ENCODE results near the gene ELOB.

DNA sequence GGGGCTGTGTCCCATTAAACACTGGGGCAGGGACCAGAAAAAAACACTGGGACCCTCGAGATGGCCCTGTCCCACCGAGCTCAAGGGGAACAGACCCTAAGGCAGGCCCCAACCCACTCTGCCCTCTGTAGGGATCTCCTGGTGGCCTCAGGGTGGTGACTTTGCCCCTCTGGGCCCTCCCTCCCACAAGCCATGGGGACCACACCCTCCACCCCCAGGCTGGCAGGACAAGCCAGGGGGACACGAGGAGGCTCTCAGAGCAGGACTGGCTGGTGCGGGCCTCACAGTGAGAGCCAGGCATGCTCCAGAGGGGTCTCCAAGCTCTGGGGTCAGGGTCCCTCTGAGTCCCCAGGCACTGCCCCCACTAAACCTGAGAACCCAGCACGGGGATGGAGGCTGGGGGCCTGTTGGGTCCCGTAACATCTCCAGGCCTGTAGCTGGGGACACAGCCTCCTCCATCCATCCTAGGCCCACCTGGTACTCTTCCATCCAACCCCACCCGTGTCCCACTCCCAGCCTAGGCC, 39.1 kb downstream of the ELOB start:
- TF ChIP-seq HIC1 (tag by site-specific recombination; IDR thresholded peaks at IDR 0.05) (no peak), SETDB1 (IDR thresholded peaks at IDR 0.05; ENCODE audit: insufficient read length, low read length) (no peak), ZNF223 (tag by site-specific recombination; IDR thresholded peaks at IDR 0.05) (no peak), ZNF501 (tag by site-specific recombination; IDR thresholded peaks at IDR 0.05) (no peak), ZNF302 (tag by site-specific recombination; IDR thresholded peaks at IDR 0.05; ENCODE audit: low read depth) (no peak), RBAK (tag by site-specific recombination; IDR thresholded peaks at IDR 0.05) (no peak), ZBTB17 (tag by site-specific recombination; IDR thresholded peaks at IDR 0.05) (no peak), ZFP3 (tag by site-specific recombination; IDR thresholded peaks at IDR 0.05; ENCODE audit: low read depth) (no peak), ZNF555 (tag by site-specific recombination; conservative IDR thresholded peaks at IDR 0.05) (no peak), ZNF433 (tag by site-specific recombination; IDR thresholded peaks at IDR 0.05; ENCODE audit: low read depth) (no peak)
- TF ChIP-seq, protein P1, sequence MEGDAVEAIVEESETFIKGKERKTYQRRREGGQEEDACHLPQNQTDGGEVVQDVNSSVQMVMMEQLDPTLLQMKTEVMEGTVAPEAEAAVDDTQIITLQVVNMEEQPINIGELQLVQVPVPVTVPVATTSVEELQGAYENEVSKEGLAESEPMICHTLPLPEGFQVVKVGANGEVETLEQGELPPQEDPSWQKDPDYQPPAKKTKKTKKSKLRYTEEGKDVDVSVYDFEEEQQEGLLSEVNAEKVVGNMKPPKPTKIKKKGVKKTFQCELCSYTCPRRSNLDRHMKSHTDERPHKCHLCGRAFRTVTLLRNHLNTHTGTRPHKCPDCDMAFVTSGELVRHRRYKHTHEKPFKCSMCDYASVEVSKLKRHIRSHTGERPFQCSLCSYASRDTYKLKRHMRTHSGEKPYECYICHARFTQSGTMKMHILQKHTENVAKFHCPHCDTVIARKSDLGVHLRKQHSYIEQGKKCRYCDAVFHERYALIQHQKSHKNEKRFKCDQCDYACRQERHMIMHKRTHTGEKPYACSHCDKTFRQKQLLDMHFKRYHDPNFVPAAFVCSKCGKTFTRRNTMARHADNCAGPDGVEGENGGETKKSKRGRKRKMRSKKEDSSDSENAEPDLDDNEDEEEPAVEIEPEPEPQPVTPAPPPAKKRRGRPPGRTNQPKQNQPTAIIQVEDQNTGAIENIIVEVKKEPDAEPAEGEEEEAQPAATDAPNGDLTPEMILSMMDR (tag by site-specific recombination; IDR thresholded peaks at IDR 0.05) = no peak
- TF ChIP-seq, protein P2, sequence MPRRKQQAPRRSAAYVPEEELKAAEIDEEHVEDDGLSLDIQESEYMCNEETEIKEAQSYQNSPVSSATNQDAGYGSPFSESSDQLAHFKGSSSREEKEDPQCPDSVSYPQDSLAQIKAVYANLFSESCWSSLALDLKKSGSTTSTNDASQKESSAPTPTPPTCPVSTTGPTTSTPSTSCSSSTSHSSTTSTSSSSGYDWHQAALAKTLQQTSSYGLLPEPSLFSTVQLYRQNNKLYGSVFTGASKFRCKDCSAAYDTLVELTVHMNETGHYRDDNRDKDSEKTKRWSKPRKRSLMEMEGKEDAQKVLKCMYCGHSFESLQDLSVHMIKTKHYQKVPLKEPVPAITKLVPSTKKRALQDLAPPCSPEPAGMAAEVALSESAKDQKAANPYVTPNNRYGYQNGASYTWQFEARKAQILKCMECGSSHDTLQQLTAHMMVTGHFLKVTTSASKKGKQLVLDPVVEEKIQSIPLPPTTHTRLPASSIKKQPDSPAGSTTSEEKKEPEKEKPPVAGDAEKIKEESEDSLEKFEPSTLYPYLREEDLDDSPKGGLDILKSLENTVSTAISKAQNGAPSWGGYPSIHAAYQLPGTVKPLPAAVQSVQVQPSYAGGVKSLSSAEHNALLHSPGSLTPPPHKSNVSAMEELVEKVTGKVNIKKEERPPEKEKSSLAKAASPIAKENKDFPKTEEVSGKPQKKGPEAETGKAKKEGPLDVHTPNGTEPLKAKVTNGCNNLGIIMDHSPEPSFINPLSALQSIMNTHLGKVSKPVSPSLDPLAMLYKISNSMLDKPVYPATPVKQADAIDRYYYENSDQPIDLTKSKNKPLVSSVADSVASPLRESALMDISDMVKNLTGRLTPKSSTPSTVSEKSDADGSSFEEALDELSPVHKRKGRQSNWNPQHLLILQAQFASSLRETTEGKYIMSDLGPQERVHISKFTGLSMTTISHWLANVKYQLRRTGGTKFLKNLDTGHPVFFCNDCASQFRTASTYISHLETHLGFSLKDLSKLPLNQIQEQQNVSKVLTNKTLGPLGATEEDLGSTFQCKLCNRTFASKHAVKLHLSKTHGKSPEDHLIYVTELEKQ (tag by site-specific recombination; IDR thresholded peaks at IDR 0.05; ENCODE audit: borderline replicate concordance) = no peak
- TF ChIP-seq, protein P3, sequence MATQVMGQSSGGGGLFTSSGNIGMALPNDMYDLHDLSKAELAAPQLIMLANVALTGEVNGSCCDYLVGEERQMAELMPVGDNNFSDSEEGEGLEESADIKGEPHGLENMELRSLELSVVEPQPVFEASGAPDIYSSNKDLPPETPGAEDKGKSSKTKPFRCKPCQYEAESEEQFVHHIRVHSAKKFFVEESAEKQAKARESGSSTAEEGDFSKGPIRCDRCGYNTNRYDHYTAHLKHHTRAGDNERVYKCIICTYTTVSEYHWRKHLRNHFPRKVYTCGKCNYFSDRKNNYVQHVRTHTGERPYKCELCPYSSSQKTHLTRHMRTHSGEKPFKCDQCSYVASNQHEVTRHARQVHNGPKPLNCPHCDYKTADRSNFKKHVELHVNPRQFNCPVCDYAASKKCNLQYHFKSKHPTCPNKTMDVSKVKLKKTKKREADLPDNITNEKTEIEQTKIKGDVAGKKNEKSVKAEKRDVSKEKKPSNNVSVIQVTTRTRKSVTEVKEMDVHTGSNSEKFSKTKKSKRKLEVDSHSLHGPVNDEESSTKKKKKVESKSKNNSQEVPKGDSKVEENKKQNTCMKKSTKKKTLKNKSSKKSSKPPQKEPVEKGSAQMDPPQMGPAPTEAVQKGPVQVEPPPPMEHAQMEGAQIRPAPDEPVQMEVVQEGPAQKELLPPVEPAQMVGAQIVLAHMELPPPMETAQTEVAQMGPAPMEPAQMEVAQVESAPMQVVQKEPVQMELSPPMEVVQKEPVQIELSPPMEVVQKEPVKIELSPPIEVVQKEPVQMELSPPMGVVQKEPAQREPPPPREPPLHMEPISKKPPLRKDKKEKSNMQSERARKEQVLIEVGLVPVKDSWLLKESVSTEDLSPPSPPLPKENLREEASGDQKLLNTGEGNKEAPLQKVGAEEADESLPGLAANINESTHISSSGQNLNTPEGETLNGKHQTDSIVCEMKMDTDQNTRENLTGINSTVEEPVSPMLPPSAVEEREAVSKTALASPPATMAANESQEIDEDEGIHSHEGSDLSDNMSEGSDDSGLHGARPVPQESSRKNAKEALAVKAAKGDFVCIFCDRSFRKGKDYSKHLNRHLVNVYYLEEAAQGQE (tag by site-specific recombination; IDR thresholded peaks at IDR 0.05) = no peak
- TF ChIP-seq, protein P4, sequence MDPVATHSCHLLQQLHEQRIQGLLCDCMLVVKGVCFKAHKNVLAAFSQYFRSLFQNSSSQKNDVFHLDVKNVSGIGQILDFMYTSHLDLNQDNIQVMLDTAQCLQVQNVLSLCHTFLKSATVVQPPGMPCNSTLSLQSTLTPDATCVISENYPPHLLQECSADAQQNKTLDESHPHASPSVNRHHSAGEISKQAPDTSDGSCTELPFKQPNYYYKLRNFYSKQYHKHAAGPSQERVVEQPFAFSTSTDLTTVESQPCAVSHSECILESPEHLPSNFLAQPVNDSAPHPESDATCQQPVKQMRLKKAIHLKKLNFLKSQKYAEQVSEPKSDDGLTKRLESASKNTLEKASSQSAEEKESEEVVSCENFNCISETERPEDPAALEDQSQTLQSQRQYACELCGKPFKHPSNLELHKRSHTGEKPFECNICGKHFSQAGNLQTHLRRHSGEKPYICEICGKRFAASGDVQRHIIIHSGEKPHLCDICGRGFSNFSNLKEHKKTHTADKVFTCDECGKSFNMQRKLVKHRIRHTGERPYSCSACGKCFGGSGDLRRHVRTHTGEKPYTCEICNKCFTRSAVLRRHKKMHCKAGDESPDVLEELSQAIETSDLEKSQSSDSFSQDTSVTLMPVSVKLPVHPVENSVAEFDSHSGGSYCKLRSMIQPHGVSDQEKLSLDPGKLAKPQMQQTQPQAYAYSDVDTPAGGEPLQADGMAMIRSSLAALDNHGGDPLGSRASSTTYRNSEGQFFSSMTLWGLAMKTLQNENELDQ (tag by site-specific recombination; IDR thresholded peaks at IDR 0.05; ENCODE audit: low read depth) = no peak
